Muscle layer of duodenum (tissue), 2 donors: ENCODE measurements around the gene BRPF1.

Source experiments
- H3K27ac ChIP-seq: one replicate; pipeline ENCODE4 v1.7.0; 2013; ENCODE audit warnings: mild to moderate bottlenecking, low read length
- H3K27me3 ChIP-seq: one replicate; pipeline ENCODE4 v1.7.0; 2013; ENCODE audit warnings: low read depth, mild to moderate bottlenecking, control low read depth, low read length
- H3K36me3 ChIP-seq, 2 donors: one replicate each; pipeline ENCODE4 v1.7.0; 2013; ENCODE audit warnings: low read length in 2 of 2, control low read depth in 1 of 2, mild to moderate bottlenecking in 1 of 2; ENCODE audit not compliant: insufficient read depth in 2 of 2, control insufficient read depth in 1 of 2
- H3K4me1 ChIP-seq, 2 donors: one replicate each; pipeline ENCODE4 v1.7.0; 2013; ENCODE audit warnings: low read length in 2 of 2, mild to moderate bottlenecking in 2 of 2, control low read depth in 1 of 2, moderate library complexity in 1 of 2; ENCODE audit not compliant: insufficient read depth in 2 of 2, control insufficient read depth in 1 of 2
- H3K4me3 ChIP-seq, 2 donors: one replicate each; pipeline ENCODE4 v1.7.0; 2013; ENCODE audit warnings: low read length in 2 of 2, low read depth in 1 of 2, mild to moderate bottlenecking in 1 of 2
- H3K9me3 ChIP-seq, 2 donors: one replicate each; pipeline ENCODE4 v1.7.0; 2013; ENCODE audit warnings: low read length in 2 of 2, control low read depth in 1 of 2, mild to moderate bottlenecking in 1 of 2; ENCODE audit not compliant: control insufficient read depth in 1 of 2
- donor health status: healthy.

BRPF1 gene

DNA sequence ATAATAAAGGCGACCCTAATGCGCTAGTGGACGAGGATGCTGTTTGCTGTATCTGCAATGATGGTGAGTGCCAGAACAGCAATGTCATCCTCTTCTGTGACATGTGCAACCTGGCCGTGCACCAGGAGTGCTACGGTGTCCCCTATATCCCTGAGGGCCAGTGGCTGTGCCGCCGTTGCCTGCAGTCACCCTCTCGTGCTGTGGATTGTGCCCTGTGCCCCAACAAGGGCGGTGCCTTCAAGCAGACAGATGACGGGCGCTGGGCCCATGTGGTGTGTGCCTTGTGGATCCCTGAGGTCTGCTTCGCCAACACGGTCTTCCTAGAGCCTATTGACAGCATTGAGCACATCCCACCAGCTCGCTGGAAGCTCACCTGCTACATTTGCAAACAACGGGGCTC is 7.6 kb downstream of the BRPF1 start:
- Histone ChIP-seq H3K36me3 (peaks cover 81 to 95% of the 10 kb centered on the region in 2 donors), H3K4me1 (no peaks in the 10 kb centered on the region), H3K27ac (no peak overlapping the region), H3K27me3 (no peaks in the 10 kb centered on the region), H3K9me3 (no peaks in the 10 kb centered on the region), H3K4me3 (no peak overlapping the region)

DNA sequence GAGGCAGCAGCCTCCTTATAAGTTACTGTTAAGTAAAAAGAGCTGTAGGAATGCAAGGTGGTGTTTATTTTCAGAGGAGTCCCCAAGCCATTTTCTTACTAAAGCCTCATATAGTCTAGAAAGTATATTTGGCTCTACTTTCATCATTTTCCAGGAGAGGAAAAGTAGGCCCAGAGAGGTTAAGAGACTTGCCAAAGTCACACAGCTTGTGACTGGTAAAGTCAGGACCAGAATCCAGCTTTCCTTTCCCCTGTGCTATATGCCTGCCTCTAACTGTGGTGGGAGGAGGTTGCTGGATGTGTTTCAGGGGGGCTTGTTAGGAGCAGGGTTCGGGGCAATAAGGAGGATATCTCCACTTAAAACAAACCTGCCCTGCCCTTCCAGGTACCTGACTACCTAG is 11.0 kb downstream of the BRPF1 start:
- H3K27ac ChIP-seq: no peak overlapping the region
- no peaks in the 10 kb centered on the region for H3K27me3 ChIP-seq
- no peaks in the 10 kb centered on the region for H3K9me3 ChIP-seq
- H3K4me3 ChIP-seq: no peak overlapping the region
- H3K36me3 ChIP-seq: peaks cover 95 to 100% of the 10 kb centered on the region in 2 donors
- H3K4me1 ChIP-seq: no peaks in the 10 kb centered on the region

DNA sequence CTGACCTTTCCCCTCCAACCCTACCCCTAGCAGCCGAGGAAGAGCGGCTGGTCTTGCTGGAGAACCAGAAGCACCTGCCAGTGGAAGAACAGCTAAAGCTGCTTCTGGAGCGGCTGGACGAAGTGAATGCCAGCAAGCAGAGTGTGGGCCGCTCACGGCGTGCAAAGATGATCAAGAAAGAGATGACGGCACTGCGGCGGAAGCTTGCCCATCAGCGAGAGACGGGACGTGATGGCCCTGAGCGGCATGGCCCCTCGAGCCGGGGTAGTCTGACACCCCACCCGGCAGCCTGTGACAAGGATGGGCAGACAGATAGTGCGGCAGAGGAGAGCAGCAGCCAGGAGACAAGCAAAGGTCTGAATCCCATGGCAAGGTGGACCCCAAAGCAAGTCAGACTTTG is 12.0 kb downstream of the BRPF1 start:
- Histone ChIP-seq H3K27me3 (no peaks in the 10 kb centered on the region), H3K36me3 (peaks cover 85 to 94% of the 10 kb centered on the region in 2 donors), H3K27ac (no peak overlapping the region), H3K9me3 (no peaks in the 10 kb centered on the region), H3K4me3 (no peak overlapping the region), H3K4me1 (no peaks in the 10 kb centered on the region)

DNA sequence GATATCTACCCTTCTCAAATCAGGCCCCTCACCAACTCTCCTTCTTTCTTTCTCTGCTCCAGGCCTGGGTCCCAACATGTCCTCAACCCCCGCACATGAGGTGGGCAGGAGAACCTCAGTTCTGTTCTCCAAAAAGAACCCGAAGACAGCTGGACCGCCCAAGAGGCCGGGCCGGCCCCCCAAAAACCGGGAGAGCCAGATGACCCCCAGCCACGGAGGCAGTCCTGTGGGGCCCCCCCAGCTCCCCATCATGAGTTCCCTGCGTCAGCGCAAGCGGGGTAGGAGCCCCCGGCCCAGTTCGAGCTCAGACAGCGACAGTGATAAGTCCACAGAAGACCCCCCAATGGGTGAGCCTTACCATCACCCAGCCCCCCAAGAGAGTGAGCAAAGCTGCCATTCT is 12.6 kb downstream of the BRPF1 start:
- no peaks in the 10 kb centered on the region for H3K9me3 ChIP-seq
- peaks cover 0 to 1% of the 10 kb centered on the region in 2 donors for H3K4me1 ChIP-seq
- peaks cover 79 to 88% of the 10 kb centered on the region in 2 donors for H3K36me3 ChIP-seq
- H3K27ac ChIP-seq: no peak overlapping the region
- H3K27me3 ChIP-seq: no peaks in the 10 kb centered on the region
- no peak overlapping the region for H3K4me3 ChIP-seq

DNA sequence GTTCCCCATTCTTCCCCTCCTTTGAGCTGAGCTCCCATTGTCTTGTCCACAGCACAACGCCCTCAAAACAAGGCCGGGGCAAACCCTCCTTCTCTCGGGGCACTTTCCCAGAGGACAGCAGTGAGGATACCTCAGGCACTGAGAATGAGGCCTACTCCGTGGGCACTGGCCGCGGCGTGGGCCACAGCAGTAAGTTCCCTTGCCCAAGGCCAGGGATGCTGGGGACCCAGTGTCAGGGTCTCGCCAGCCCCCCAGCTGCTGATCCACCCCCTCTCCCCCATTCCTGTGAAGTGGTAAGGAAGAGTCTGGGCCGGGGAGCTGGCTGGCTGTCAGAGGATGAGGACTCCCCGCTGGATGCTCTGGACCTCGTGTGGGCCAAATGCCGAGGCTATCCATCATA is 14.0 kb downstream of the BRPF1 start:
- Histone ChIP-seq H3K27ac (no peak overlapping the region), H3K36me3 (peaks cover 65 to 74% of the 10 kb centered on the region in 2 donors), H3K27me3 (no peaks in the 10 kb centered on the region)

DNA sequence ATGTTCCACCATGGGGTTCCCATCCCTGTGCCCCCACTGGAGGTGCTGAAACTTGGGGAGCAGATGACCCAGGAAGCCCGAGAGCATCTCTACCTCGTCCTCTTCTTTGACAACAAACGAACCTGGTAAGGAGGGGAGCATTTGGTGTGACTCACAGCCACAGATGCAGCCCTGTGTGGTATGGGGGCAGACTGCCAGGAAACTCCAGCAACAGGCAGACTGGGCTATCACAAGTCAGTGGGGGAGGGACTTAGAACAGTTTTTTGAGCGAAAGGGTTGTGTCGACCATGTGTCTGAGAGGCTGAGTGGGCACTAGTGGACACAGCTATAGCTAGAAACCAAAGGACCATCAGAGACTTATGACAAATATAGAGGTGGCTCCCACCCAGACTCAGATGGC is 14.8 kb downstream of the BRPF1 start:
- H3K36me3 ChIP-seq: peaks cover 59 to 67% of the 10 kb centered on the region in 2 donors

More for the DNA sequence above, 14.0 kb downstream of the BRPF1 start:
- Histone ChIP-seq H3K9me3 (no peaks in the 10 kb centered on the region), H3K4me3 (no peak overlapping the region), H3K4me1 (peaks cover 0 to 9% of the 10 kb centered on the region in 2 donors)

DNA sequence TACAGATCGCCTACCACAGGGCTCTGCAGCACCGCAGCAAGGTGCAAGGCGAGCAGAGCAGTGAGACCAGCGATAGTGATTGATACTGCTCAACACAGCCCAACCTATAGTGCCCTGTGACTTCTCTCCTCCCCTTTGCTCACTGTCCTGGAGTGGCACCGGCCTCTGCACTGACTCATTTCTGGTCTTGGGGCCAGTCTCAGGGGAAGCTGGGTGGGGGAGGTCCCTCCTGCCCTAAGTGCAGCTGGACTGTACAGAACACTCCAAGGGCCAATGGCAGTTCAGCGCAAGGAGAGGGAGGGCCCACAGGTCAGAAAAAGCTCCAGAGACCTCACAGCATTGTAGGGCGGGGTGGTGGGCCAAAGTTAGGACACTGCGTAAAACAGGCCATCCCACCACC is 15.7 kb downstream of the BRPF1 start:
- Histone ChIP-seq H3K36me3 (peaks cover 51 to 67% of the 10 kb centered on the region in 2 donors), H3K27me3 (no peaks in the 10 kb centered on the region), H3K9me3 (no peaks in the 10 kb centered on the region)

More for the DNA sequence above, 14.8 kb downstream of the BRPF1 start:
- Histone ChIP-seq H3K4me3 (no peak overlapping the region), H3K27me3 (no peaks in the 10 kb centered on the region), H3K9me3 (no peaks in the 10 kb centered on the region), H3K4me1 (peaks cover 8 to 17% of the 10 kb centered on the region in 2 donors), H3K27ac (no peak overlapping the region)

DNA sequence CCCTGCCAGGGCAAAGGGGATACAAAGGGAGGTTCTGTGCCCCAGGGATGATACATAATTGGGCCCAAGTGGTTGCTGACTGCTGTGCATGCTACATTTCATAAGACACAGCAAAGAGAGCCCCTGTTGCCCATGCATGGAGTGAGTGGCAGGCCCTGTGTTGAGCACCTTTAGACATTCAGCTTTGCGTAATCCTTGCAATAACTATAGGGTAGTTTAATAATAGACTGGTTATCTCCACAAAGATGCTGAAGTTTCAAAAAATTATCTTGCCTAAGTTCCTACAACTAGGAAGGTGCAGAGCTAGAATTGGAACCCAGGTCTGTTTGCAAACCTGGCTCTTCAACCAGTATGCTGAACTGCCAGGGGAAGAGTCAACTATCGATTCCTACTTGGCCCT is 16.5 kb downstream of the BRPF1 start:
- Histone ChIP-seq H3K36me3 (peaks cover 43 to 64% of the 10 kb centered on the region in 2 donors), H3K4me1 (peaks cover 9 to 23% of the 10 kb centered on the region in 2 donors), H3K9me3 (no peaks in the 10 kb centered on the region), H3K27me3 (no peaks in the 10 kb centered on the region), H3K4me3 (no peak overlapping the region), H3K27ac (no peak overlapping the region)

More for the DNA sequence above, 15.7 kb downstream of the BRPF1 start:
- Histone ChIP-seq H3K4me3 (no peak overlapping the region), H3K27ac (no peak overlapping the region), H3K4me1 (peaks cover 9 to 23% of the 10 kb centered on the region in 2 donors)

DNA sequence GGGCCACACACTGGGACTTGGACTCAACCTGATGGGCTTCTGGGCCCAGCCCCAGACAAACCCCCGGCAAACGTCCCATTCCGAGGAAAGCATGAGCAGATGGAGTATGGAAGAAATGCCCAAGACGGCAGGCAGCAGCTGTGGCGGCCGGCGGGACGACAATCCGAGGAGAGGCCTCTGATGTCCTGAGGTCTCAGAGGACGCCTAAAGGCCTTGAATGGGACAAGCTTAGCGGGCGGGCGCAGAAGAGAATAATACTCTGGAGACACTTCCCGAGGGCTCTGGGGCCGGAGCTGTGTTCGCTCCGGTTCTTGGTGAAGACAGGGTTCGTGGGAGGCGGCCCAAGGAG is 17.7 kb downstream of the BRPF1 start:
- Histone ChIP-seq H3K36me3 (peaks cover 32 to 57% of the 10 kb centered on the region in 2 donors), H3K4me1 (peaks cover 9 to 23% of the 10 kb centered on the region in 2 donors), H3K4me3 (peak overlapping the region; percentile 90), H3K27me3 (no peaks in the 10 kb centered on the region), H3K9me3 (no peaks in the 10 kb centered on the region), H3K27ac (peak overlapping the region; percentile 81)

DNA sequence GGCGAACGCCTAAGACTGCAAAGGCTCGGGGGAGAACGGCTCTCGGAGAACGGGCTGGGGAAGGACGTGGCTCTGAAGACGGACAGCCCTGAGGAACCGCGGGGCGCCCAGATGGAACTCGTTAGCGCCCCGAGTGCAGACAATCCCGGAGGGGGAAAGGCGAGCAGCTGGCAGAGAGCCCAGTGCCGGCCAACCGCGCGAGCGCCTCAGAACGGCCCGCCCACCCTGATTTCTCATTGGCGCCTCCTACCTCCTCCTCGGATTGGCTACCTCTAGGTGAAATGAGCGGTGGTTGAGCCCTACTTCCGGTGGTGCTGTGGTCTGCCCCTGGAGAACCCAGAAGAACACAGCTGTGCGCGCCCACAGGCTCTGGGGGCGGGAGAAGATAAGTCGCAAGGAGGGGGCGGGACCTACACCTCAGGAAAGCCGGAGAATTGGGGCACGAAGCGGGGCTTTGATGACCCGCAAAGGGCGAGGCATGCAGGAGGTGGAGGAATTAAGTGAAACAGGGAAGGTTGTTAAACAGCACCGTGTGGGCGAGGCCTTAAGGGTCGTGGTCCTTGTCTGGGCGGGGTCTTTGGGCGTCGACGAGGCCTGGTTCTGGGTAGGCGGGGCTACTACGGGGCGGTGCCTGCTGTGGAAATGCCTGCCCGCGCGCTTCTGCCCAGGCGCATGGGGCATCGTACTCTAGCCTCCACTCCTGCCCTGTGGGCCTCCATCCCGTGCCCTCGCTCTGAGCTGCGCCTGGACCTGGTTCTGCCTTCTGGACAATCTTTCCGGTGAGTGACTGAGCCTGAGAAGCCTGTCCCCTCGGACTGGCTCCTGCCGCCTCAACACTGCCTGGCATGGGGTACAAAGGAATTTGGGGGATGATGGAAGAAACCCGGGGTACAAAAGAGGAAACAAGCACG is 18.4 kb downstream of the BRPF1 start, which contains the start of gene OGG1:
Gene OGG1 (plus strand): TSS at position 308 of the 911 bp plus-strand sequence. CDS start 335 bp downstream, at position 643.
- no peaks in the 10 kb centered on the region for H3K9me3 ChIP-seq
- H3K4me3 ChIP-seq: peak within 1 kb of the TSS; percentile 90
- H3K36me3 ChIP-seq: peaks cover 26 to 57% of the 10 kb centered on the region in 2 donors
- H3K4me1 ChIP-seq: peaks cover 9 to 28% of the 10 kb centered on the region in 2 donors
- H3K27ac ChIP-seq: peak within 1 kb of the TSS; percentile 81
- no peaks in the 10 kb centered on the region for H3K27me3 ChIP-seq

DNA sequence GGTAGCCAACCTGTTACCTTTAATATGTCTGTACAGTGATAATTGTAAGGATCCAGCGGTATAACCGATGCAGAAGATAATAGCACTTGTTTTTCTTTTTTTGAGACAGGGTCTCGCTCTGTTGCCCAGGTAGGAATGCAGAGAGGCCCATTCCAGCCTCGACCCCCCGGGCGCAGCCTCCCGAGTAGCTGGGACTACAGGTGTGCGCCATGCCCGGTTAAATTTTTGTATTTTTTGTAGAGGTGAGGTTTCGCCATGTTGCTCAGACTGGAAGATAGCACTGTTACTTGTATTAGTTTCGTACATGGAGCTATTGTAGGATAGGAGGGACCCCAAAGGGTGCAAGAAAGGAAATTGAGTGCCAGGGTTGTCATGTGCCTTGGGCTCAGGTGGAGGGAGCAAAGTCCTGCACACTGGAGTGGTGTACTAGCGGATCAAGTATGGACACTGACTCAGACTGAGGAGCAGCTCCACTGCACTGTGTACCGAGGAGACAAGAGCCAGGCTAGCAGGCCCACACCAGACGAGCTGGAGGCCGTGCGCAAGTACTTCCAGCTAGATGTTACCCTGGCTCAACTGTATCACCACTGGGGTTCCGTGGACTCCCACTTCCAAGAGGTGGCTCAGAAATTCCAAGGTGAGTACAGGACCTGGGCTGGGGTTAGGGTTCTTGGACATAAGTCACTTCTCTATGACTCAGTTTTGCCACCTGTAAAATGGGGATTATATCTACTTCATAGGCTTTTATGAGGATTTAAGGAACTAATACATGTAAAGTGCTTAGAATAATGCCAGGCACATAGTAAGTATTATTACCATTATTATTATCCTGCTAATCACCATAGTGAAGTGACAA is 19.2 kb downstream of the BRPF1 start:
- peaks cover 9 to 32% of the 10 kb centered on the region in 2 donors for H3K4me1 ChIP-seq
- H3K9me3 ChIP-seq: no peaks in the 10 kb centered on the region
- no peaks in the 10 kb centered on the region for H3K27me3 ChIP-seq
- peak overlapping the region; percentile 90 for H3K4me3 ChIP-seq
- H3K36me3 ChIP-seq: peaks cover 18 to 55% of the 10 kb centered on the region in 2 donors
- peak overlapping the region; percentile 81 for H3K27ac ChIP-seq
